Superior temporal gyrus (tissue), 1 donor: ENCODE results near the gene DCAKD.
"Not testable (repeated sequence)": the region's sequence is repeated elsewhere in the genome, so short reads cannot be mapped to it uniquely, and the experiment has no call there.

Experiments
- DNase-seq: peaks from one replicate; pipeline ENCODE4 v3.0.0-alpha.2; 2016; ENCODE audit errors: extremely low spot score

DCAKD gene

DNA sequence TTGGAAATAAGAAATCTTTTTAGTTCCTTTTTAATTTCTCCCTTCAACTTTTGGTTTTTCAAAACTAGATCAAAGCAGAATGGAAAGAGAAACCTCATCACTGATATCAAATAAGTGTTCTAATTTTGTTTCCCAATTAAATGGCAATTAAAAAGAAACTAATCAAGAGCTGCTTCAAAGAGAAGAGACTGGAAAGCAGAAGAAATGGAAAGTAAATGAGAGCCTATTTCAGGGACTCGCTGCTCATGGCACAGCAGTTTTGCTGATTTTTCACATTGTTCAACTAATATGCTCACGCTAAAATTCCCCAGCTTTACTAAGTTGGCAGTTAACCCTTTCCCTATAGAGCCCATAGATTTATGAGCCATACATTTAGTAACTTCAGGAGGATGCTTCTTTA, 16.2 kb upstream of the DCAKD start:
- DNase-seq: no peak

DNA sequence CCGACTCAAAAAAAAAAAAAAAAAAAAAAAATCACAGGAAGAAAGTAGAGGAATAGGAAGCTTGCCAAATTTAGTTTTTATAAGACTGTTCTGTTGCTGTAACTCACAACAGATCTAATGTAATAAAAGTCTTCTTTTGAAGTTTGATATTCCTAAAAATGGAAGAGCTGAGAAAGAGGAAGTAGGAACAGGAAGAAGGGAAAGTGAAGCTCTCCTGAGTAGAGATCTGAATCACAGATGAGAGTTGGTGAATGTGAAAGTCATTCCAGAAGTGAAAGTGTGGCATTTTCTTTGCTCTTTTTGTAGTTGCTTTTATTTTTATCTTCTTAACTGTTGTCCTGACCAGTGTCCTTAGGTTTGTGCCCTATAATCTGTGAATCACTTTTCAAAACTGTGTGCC, 11.8 kb upstream of the DCAKD start:
- DNase-seq: no peak

GRCh38 chr17:45061606-45062205, 10.3 kb upstream of the DCAKD start:
- DNase-seq: no peak

DNA sequence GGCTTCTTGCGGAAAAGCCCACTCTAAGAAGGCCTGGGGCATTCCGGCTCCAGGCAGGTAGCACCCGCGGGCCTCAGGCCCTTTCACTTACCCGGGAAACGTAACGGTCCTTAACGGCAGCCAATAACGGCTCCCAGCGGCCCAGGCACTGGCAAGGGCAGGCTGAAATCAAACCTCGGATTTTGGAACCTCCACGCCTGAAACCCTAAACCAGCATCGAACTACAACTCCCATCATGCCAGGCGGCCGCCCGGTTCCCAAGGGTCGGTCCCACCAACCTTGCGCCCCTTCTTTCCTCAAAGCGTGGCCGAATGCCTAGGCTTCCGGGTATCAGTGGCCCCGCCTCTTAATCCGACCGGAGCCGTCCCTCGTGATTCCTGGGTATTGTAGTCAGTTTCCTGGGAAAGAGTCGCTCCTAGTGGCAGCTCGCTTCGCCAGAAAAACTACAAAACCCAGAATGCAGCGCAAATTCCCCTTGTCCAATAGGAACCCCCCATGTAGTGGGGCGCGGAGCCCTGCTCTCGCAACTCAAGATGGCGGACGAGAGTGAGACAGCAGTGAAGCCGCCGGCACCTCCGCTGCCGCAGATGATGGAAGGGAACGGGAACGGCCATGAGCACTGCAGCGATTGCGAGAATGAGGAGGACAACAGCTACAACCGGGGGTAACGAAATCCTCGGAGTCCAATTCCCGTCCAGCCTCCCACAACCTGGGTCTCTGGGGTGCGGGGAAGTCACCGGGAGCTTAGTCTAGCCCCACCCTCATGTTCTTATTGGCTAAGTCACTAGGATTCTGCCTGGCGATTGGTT, 9.6 kb upstream of the DCAKD start, which contains the start of gene NMT1:
NMT1 (plus strand) TSS at position 521 of the 809 bp plus-strand sequence; CDS start at position 534, 13 bp downstream.
- DNase-seq: peak; percentile 100

DNA sequence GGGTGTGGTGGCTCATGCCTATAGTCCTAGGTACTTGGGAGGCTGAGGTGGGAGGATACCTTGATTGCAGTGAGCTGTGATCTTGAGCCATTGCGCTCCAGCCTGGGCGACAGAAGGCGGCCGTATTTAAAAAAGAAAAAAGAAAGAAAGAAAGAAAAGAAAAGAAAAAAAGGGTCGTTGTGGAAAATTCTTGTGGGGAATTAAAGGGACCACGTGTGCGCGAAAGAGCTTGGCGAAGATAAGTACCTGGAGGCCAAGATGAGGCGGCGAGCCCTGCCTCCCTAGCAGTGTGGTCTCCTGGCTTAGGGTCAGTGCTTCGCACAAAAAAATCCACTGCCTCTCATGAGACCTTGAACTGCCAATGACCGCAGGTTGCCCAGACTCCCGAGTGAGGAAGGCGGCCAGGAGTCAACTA, 9.0 kb upstream of the DCAKD start:
- DNase-seq: no peak

GRCh38 chr17:45052052-45052772, 780 bp upstream of the DCAKD start:
- no peak for DNase-seq

DNA sequence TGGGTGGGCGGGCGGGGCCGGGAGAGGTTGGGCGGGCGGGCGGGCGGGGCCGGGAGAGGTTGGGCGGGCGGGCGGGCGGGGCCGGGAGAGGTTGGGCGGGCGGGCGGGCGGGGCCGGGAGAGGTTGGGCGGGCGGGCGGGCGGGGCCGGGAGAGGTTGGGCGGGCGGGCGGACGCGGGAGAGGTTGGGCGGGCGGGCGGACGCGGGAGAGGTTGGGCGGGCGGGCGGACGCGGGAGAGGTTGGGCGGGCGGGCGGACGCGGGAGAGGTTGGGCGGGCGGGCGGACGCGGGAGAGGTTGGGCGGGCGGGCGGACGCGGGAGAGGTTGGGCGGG, 254 bp upstream of the DCAKD start:
- DNase-seq: not testable (repeated sequence)

- no peak for DNase-seq
Measured at GRCh38 chr17:45050481-45051059, 862 bp downstream of the DCAKD start.

DNA sequence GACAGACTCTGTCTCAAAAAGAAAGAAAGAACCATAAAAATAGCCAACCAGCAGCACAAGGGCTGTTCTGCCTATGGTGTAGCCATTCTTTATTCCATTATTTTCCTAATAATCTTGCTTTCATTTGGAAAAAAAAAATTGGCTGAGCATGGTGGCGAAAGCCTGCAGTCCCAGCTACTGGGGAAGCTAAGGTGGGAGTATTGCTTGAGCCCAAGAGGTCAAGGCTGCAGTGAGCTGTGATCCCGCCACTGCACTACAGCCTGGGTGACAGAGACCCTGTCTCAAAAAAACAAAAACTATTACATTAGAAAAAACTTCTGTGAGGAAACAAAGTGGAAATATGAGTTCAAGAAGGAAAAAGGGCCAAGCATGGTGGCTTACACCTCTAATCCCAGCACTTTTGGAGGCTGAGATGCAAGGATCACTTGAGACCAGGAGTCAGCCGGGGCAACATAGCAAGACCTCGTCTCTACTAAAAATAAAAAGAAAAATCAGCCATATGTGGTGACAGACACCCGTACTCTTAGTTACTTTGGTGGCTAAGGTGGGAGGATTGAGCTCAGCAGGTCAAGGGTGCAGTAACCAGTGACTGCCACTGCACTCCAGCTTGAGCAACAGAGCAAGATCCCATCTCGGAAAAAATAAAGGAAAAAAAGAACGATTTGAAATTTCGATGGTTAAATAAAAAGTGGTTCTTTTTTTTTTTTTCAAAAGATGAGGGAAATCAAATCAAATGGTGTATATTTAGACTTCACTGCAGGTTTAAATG, 2.5 kb downstream of the DCAKD start:
- no peak for DNase-seq

DNA sequence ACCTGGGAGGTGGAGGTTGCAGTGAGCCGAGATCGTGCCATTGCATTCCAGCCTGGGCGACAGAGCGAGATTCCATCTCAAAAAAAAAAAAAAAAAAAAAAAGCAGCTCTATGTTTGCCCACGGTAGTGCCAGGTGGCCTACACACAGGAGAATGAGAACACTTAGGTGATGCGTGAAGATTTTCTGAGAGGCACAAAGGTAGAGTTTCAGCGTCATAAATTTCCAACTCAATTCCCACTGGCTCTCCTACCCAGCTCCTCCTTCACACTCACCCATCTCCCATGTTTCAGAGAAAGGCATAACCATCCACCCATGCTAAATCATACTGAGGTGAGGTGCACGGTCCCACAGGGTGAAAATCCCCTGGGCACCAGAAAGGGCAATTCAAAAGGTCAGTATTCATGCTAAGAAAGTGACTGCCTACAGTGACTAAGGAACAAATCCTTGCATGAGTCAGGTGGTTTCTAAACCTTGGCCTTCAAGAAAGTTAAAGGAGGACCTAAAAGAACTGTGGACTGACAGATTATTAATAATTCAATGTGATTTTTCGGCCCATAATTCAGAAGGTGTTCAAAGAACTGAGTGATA, 4.8 kb downstream of the DCAKD start:
- no peak for DNase-seq

GRCh38 chr17:45043813-45044540, 7.5 kb downstream of the DCAKD start:
- no peak for DNase-seq

- DNase-seq: no peak
Measured at GRCh38 chr17:45042346-45043120, 8.9 kb downstream of the DCAKD start.

- no peak for DNase-seq
Measured at GRCh38 chr17:45040459-45040858, 11.0 kb downstream of the DCAKD start.

DNA sequence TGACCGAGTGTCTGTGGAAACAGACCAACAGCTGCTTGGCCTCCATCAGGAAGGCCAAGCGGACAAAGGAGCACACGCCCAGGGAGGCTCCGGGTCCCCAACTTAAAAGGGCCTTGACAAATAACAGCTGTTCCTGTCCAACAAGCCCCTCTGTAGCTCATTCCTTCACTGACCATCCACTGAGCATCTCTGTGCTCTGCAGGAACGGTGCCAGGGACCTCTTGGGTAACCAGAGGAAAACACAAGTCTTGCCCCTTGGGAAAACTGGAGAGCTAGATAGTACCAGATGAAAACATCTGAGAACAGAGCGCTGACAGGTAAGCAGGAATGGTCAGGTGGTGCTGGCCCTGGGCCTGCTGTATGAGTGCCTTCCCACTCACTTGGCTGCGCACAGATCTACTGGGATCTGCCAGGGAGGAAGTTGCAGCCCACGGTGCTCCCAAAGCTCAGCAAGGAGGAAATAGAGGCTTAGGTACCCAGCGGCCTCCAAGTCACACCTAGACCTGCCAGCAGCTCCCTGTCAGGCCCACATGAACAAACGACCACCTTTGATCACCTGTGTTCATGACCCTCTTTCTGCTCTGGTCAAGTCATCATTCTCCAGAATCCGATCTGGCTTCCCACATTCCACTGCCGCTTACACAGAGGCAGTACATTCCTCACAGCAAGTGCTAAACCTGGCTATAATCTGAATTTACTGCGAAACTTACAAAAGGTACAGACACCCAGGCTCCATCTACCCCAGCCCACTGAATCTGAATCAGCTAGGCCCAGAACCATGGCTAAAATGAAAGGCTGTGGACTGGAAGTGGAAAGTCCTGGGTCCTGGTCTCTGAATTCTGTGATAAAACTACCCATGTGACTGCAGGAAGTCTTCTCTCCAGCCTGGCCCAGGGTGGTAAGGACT, 12.5 kb downstream of the DCAKD start:
- DNase-seq: no peak

- DNase-seq: no peak
Measured at GRCh38 chr17:45036691-45037090, 14.7 kb downstream of the DCAKD start.

DNA sequence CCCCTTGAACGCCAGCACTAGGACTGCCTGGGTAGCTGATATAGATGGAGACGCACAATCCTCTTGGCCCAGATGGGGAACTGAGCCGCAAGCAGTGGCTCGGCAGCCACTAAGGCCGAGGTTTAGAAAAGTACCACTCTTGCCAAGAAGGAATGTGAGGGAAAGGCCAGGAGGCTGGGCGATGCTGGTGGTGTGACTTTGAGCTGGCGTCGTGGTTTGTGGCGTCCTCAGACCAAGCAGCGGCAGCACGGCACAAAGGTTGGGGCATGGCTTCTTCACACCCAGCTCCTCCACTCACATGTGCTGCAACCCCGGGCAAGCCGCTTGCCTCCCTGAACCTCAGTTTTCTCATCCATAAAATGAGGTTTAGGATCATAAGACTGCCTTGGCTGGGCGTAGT, 15.6 kb downstream of the DCAKD start:
- DNase-seq: no peak

- no peak for DNase-seq
Measured at GRCh38 chr17:45034599-45034998, 16.8 kb downstream of the DCAKD start.

- DNase-seq: no peak
Measured at GRCh38 chr17:45032174-45032541, 19.3 kb downstream of the DCAKD start.
